Smooth muscle cell (in vitro differentiated cells): Measurements from ENCODE around the gene AK3. TPM values are rescaled to one million over a fixed set of nuclear protein-coding genes. Genes with fewer than 3 reads are reported as not detected.

Source experiments
- DNase-seq: peaks from one replicate; lab custom pipeline; 2025; ENCODE audit not compliant: unreplicated experiment; lab: John Stamatoyannopoulos, UW
- H2AFZ ChIP-seq: fragments of 200-600 bp; sonication (generic); 2 replicates; pipeline ENCODE4 v1.6.0; 2016; ENCODE audit warnings: antibody characterized with exemption, low read depth, mild to moderate bottlenecking
- H3F3A ChIP-seq: fragments of 200-600 bp; sonication (generic); 2 replicates; pipeline ENCODE4 v1.6.0; 2017; ENCODE audit warnings: antibody characterized with exemption, low read depth
- H3K27ac ChIP-seq: fragments of 200-600 bp; sonication (generic); 2 replicates; pipeline ENCODE4 v1.5.1; 2016; ENCODE audit warnings: low read depth, mild to moderate bottlenecking
- H3K27me3 ChIP-seq: fragments of 200-600 bp; sonication (generic); 2 replicates; pipeline ENCODE4 v1.6.1; 2016; ENCODE audit warnings: low read depth, mild to moderate bottlenecking
- H3K36me3 ChIP-seq: fragments of 200-600 bp; sonication (generic); 2 replicates; pipeline ENCODE4 v1.5.1; 2016; ENCODE audit warnings: low read depth
- H3K4me1 ChIP-seq: fragments of 200-600 bp; sonication (generic); 2 replicates; pipeline ENCODE4 v1.5.1; 2016; ENCODE audit warnings: low read depth
- H3K4me2 ChIP-seq: fragments of 200-600 bp; sonication (generic); 2 replicates; pipeline ENCODE4 v1.6.0; 2016; ENCODE audit warnings: mild to moderate bottlenecking
- H3K4me3 ChIP-seq: fragments of 200-600 bp; sonication (generic); 2 replicates; pipeline ENCODE4 v1.5.1; 2016; ENCODE audit warnings: mild to moderate bottlenecking
- H3K79me2 ChIP-seq: fragments of 200-600 bp; sonication (generic); 2 replicates; pipeline ENCODE4 v1.6.0; 2016; ENCODE audit warnings: low read depth, mild to moderate bottlenecking
- H3K9ac ChIP-seq: fragments of 200-600 bp; sonication (generic); 2 replicates; pipeline ENCODE4 v1.6.0; 2016; ENCODE audit warnings: low read depth
- H3K9me3 ChIP-seq: fragments of 200-600 bp; sonication (generic); replicated peaks from 2 replicates; pipeline ENCODE4 v1.5.1; 2016; ENCODE audit warnings: low read depth
- H4K20me1 ChIP-seq: fragments of 200-600 bp; sonication (generic); 2 replicates; pipeline ENCODE4 v1.6.0; 2016; ENCODE audit warnings: low read depth
- WGBS: methylation state at CpG from one replicate; pipeline ENCODE4 v1.1.7; 2016; ENCODE audit warnings: low lambda C conversion rate; 5-methylcytosine and 5-hydroxymethylcytosine counted together
- polyA plus RNA-seq: library from polyadenylated mRNA; unstranded; fragments of >200 nt; fragmentation: Nextera tagmentation; extraction: Ambion mirVana; gene quantifications from 2 replicates; pipeline ENCODE4 v1.2.1, GENCODE V29; 2016
- total RNA-seq: library from RNA; depleted of rRNA; stranded (reverse); fragments of >200 nt; gene quantifications from 2 replicates; pipeline ENCODE4 v1.2.3, GENCODE V29; 2014
- TF ChIP-seq, protein P1 (sequence below): fragments of 200-600 bp; sonication (generic); IDR thresholded peaks from 2 replicates; pipeline ENCODE4 v1.5.1; 2017; ENCODE audit warnings: borderline replicate concordance, mild to moderate bottlenecking, antibody characterized with exemption; ENCODE audit not compliant: insufficient read depth, poor library complexity, severe bottlenecking

The AK3 gene
- total and polyA plus RNA-seq, 2 experiments from 2014 or later: 28.7 to 49.3 TPM

GRCh38 chr9:4738866-4739586 is 2.0 kb downstream of the AK3 start:
- 83% methylated on average over 19 of the region's 19 CpGs for WGBS
- H3K9me3 ChIP-seq: no peaks in the 10 kb centered on the region
- TF ChIP-seq, protein P1, sequence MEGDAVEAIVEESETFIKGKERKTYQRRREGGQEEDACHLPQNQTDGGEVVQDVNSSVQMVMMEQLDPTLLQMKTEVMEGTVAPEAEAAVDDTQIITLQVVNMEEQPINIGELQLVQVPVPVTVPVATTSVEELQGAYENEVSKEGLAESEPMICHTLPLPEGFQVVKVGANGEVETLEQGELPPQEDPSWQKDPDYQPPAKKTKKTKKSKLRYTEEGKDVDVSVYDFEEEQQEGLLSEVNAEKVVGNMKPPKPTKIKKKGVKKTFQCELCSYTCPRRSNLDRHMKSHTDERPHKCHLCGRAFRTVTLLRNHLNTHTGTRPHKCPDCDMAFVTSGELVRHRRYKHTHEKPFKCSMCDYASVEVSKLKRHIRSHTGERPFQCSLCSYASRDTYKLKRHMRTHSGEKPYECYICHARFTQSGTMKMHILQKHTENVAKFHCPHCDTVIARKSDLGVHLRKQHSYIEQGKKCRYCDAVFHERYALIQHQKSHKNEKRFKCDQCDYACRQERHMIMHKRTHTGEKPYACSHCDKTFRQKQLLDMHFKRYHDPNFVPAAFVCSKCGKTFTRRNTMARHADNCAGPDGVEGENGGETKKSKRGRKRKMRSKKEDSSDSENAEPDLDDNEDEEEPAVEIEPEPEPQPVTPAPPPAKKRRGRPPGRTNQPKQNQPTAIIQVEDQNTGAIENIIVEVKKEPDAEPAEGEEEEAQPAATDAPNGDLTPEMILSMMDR: no peak
- no peak for DNase-seq
- peak overlapping the region; percentile 72 for H3K4me3 ChIP-seq
- no peaks in the 10 kb centered on the region for H3K36me3 ChIP-seq
- peaks cover 4% of the 10 kb centered on the region for H3F3A ChIP-seq
- H3K79me2 ChIP-seq: peaks cover 46% of the 10 kb centered on the region
- H3K9ac ChIP-seq: peak overlapping the region; percentile 62
- H3K4me2 ChIP-seq: peak overlapping the region; percentile 84
- no peak overlapping the region for H3K27ac ChIP-seq
- H3K4me1 ChIP-seq: peaks cover 6% of the 10 kb centered on the region
- no peaks in the 10 kb centered on the region for H3K27me3 ChIP-seq
- peaks cover 3% of the 10 kb centered on the region for H4K20me1 ChIP-seq
- H2AFZ ChIP-seq: peak overlapping the region; percentile 87

GRCh38 chr9:4734150-4734549 is 6.9 kb downstream of the AK3 start:
- Histone ChIP-seq H3K9me3 (no peaks in the 10 kb centered on the region), H2AFZ (no peak overlapping the region), H3K36me3 (no peaks in the 10 kb centered on the region), H3K27ac (no peak overlapping the region), H3K4me3 (no peak overlapping the region), H3K27me3 (no peaks in the 10 kb centered on the region), H3K4me2 (no peak overlapping the region), H3K79me2 (peaks cover 68% of the 10 kb centered on the region), H3K9ac (no peak overlapping the region), H3K4me1 (no peaks in the 10 kb centered on the region), H4K20me1 (peaks cover 15% of the 10 kb centered on the region), H3F3A (no peaks in the 10 kb centered on the region)
- TF ChIP-seq, protein P1: no peak
- 98% methylated on average over 2 of the region's 2 CpGs for WGBS
- no peak for DNase-seq

DNA sequence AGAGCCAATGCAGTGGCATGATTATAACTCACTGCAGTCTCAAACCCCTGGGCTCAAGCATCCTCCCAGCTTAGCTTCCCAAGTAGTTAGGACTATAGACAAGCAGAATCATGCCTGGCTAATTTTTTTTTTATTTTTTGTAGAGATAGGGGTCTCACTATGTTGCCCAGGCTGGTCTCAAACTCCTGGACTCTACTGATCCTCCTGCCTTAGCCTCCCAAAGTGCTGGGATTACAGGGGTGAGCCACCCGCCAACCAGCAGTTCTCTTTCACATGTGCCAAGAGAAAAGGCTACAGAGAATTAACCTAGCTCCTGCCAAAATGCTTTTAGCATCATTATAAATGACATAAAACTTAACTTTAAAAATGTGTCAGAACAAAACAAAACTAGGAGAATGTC is 8.1 kb downstream of the AK3 start:
- H3K79me2 ChIP-seq: peaks cover 56% of the 10 kb centered on the region
- no peak overlapping the region for H3K9ac ChIP-seq
- H4K20me1 ChIP-seq: peaks cover 20% of the 10 kb centered on the region
- no peak overlapping the region for H3K4me2 ChIP-seq
- TF ChIP-seq, protein P1: no peak
- no peaks in the 10 kb centered on the region for H3K9me3 ChIP-seq
- whole genome bisulfite sequencing: 93% methylated on average over 1 of the region's 1 CpG
- H3K36me3 ChIP-seq: no peaks in the 10 kb centered on the region
- no peaks in the 10 kb centered on the region for H3K27me3 ChIP-seq
- DNase-seq: no peak
- no peaks in the 10 kb centered on the region for H3K4me1 ChIP-seq
- H3K27ac ChIP-seq: no peak overlapping the region
- H2AFZ ChIP-seq: no peak overlapping the region
- H3F3A ChIP-seq: no peaks in the 10 kb centered on the region
- H3K4me3 ChIP-seq: no peak overlapping the region

DNA sequence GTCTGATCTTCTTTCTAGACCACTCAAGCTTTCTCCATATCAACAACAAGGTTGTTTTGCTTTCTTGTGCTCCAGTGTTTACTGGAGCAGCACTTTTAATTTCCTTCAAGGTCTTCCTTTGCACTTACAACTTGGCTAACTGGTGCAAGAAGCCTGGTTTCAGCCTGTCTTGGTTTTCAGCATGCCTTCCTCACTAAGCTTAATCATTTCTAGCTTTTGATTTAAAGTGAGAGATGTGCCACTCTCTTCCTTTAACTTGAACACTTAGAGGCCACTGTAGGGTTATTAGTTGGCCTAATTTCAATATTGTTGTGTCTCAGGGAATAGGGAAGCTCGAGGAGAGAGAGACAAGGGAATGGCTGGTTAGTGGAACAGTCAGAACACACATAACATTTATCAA is 13.4 kb downstream of the AK3 start:
- no peak overlapping the region for H2AFZ ChIP-seq
- no peaks in the 10 kb centered on the region for H3K36me3 ChIP-seq
- WGBS: 100% methylated on average over 1 of the region's 1 CpG
- no peaks in the 10 kb centered on the region for H3F3A ChIP-seq
- H3K79me2 ChIP-seq: peaks cover 22% of the 10 kb centered on the region
- no peak overlapping the region for H3K4me3 ChIP-seq
- DNase-seq: no peak
- H3K27me3 ChIP-seq: no peaks in the 10 kb centered on the region
- H4K20me1 ChIP-seq: peaks cover 40% of the 10 kb centered on the region
- TF ChIP-seq, protein P1: no peak
- no peak overlapping the region for H3K9ac ChIP-seq
- H3K9me3 ChIP-seq: no peaks in the 10 kb centered on the region
- H3K27ac ChIP-seq: no peak overlapping the region
- H3K4me1 ChIP-seq: no peaks in the 10 kb centered on the region
- H3K4me2 ChIP-seq: no peak overlapping the region
